Endometrial microvascular endothelial cells (primary cell): ENCODE data around the gene CD33. TPM values are rescaled to one million over a fixed set of nuclear protein-coding genes. Genes with fewer than 3 reads are reported as not detected.
"Not testable (repeated sequence)": the region's sequence is repeated elsewhere in the genome, so short reads cannot be mapped to it uniquely, and the experiment has no call there.

Source experiments
- in situ Hi-C: cut with HindIII; loops from 2 replicates; pipeline ENCODE4 v1.10.0; 2017; ENCODE audit warnings: low sequenced_read_pairs, low pct_unique_long_range_greater_than_20kb; ENCODE audit errors: inconsistent ontology term
- total RNA-seq: library from RNA; depleted of rRNA; stranded (reverse); fragments of >200 nt; gene quantifications from one replicate; pipeline ENCODE4 v1.2.3, GENCODE V29; 2015; ENCODE audit errors: inconsistent ontology term

Gene CD33
- not detected for total RNA-seq

DNA sequence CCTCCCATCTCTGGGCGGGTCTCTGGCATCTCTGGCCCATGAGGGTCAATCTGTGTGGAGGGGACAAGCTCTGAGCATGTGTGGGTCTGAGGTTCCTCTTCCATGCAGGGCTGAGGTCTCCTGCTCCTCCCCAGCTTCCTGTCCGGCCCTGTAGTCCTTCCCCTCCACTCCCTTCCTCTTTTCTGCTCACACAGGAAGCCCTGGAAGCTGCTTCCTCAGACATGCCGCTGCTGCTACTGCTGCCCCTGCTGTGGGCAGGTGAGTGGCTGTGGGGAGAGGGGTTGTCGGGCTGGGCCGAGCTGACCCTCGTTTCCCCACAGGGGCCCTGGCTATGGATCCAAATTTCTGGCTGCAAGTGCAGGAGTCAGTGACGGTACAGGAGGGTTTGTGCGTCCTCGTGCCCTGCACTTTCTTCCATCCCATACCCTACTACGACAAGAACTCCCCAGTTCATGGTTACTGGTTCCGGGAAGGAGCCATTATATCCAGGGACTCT, at the start of gene CD33:
CD33 (plus strand) TSS at position 183 of the 496 bp plus-strand sequence; CDS start at position 222, 39 bp downstream.
- in situ Hi-C loops, result not testable (repeated sequence)

DNA sequence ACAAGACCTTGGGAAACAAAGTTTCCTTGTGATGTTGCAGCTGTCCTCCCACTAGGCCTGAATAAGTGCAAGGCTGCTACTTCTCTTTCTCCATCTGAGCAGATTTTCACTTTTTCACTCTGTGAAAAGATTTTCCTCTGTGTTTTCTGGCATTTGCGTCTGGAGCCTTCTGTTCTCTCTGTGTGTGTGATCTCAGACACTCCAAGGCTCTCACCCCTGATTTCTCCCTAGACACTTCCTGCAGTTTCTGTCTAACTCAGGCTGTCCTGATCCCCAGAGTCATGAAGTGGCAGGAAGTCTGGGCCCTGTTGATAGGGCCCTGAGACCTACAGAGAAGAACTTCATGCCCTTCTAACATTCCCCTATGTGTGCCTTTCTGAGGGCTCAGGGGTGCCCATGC, 45.6 kb upstream of the CD33 start:
- in situ Hi-C loops, result no loop called here

DNA sequence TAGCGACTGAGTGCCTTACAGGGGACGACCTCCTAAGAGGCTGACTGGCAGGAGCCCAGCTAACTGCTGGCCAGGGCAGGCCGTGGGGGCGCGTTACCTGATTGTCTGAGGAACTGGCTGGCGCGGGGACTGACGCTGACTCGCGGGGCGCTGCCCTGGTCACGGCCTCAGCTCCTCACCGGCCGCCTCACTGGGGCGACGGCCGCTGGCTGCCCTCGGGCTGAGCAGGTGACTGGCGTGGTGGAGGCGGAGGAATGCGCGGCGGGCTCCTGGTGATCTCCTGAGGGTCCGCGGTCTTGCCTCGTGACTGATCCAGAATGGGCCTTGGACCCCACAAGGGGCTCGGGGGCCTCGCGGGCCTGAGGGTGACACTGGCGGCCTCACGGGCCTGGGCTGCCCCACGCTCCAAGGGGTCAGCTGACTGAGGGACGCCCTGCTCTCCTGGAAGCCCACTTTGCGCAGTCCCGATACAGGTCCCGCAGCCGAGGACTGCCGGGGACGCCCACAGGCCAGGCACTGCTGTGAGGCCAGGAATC, 43.4 kb upstream of the CD33 start:
- in situ Hi-C loops, result no loop called here

DNA sequence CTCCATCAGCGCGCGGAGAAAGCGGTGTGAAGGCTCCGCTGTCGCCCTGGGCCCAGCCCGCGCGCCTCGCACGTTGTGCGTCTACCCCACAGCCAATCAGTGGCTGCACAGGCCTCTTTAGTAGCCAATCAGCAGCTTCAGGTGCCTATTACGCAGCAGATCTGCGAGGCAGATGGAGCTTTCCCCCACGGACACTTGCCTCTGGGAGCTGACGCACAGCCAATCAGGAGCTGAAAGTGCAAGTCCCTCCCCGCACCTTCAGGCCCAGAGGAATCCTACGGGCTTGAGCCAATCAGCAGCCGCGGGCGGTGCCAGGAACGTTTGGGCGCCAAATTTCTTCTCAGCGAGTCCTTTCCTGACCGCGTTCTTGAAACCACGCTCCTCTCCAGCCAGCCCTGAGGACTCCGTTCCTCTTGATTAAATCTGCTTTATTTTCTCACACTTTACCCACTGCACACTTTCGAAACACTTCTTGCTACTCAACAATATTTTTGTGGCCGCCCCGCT, 42.9 kb upstream of the CD33 start:
- in situ Hi-C loops, result no loop called here

DNA sequence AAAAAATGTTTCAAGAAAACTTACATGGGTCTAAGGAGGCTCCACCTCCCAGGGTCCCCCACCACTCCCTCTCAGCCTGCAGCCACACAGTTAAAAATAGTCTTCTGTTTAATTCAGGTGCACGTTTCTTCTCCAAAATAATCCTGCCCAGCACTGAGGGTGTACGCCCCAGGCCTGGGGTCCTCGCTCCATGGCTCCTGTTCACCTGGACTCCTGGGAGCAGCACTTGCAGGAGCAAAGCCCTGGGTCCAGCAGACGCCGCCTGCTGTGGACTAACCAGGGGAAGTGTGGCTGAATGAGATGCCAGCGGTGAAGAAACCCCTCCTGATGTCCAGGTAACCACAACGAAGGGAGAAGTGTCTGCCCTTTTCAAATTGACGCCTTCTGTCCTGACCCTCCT, 41.3 kb upstream of the CD33 start:
- in situ Hi-C loops, result no loop called here

DNA sequence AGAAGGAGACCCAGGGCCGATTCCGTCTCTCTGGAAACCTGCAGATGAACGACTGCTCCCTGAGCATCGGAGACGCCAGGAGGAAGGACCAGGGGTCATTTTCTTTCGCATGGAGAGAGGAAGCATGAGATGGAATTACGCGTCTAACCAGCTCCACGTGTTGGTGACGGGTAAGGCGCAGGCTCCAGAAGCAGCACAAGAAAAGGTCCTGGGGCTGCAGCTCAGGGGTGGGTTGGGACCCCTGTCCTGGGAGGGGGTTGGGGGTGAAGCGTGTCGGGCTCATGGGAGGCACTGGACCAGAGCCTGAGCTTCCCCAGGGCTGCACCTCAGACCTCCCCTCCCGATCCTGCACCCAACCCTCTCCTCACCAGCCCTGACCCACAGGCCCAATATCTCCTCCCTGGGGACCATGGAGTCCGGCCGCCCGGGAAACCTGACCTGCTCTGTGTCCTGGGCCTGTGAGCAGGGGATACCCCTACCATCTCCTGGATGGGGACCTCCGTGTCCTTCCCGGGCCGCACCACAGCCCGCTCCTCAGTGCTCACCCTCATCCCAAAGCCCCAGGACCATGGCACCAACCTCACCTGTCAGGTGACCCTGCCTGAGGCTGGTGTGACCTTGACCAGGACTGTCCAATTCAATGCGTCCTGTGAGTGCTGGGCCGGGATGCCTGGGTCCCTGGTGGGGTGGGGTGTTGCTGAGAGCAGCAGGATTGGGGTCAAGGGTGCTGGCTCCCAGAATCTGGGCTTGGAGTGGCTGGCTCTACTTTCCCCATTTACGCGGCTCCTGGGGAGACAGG, 39.6 kb upstream of the CD33 start:
- in situ Hi-C loops, result no loop called here

DNA sequence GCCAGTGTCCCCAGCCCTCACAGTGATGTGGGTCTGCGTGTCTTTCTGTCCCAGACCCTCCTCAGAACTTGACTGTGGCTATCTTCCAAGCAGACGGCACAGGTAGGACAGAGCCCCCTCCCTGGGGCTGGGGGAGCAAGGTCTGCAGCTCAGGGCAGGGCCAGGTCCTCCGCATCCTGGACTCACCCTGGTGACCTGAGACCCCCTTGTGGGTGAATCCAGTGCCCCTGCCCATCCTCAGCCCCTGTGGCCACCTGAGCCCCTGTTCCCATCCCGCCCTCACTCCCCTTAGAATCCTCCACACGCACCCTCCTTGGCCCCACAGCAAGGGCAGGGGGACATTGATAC, 39.0 kb upstream of the CD33 start:
- in situ Hi-C loops, result no loop called here

DNA sequence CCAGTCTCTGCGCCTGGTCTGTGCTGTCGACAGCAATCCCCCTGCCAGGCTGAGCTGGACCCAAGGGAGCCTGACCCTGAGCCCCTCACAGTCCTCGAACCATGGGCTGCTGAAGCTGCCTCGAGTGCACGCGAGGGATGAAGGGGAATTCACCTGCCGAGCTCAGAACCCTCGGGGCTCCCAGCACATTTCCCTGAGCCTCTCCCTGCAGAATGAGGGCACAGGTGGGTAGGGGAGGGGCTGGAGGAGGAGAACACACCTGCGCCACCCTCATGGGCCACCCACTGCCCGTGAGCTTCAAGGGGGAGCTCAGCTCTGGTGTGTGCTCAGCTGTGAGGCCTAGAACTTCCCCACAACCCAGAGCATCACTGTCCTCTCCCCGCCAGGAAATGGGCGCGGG, 38.6 kb upstream of the CD33 start:
- in situ Hi-C loops, result no loop called here

DNA sequence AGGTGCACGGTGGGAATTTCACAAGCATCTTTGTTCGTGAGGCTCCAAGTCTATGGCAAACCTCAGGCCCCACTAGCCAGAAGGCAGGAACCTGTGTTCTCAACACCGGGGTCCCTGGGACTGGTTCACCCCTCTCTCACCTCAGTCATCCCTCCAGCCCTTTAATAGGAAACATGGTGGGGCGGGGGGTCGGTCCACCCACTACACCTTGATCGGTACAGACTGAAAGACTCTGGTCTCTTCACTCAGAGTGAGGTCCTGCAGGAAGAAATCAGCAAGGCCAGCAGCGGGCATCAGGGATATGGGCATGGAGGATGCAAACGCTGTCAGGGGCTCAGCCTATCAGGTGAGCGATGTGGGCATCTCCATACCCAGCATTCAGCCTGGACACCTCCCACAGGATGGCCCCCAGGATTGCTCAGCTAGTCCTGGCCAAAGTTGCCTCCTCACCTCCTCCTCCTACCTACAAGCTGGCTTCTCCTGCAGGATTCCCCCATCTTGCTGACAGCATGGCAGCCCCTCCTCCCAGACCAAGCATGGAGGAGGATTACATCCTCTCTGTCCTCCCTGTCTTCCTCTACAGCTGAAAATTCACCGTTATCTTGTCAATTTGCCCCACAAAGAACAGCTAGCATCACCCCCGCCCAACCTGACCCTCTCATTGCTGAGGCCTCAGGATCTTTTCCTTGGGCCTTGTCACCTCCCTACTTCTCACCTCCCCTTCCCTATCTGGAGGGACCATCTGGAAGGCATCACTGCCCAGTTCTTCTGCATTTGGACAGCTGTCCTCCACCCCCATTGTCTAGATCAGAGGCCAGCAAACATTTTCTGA, 37.3 kb upstream of the CD33 start:
- in situ Hi-C loops, result no loop called here

DNA sequence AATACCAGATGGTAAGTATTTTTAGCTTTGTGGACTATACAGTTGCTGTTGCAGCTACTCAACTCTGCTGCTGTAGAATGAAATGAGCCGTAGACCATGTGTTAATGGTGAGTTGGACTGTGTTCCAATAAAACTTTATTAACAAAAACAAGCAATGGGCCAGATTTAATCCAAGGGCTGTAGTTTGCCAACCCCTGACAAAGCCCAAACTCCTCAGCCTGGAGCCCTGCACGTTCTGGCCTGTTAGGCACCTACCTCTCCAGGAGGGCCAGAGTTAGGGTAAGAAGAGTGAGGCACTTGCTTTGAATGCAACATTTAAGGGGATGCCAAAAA, 36.7 kb upstream of the CD33 start:
- in situ Hi-C loops, result no loop called here

DNA sequence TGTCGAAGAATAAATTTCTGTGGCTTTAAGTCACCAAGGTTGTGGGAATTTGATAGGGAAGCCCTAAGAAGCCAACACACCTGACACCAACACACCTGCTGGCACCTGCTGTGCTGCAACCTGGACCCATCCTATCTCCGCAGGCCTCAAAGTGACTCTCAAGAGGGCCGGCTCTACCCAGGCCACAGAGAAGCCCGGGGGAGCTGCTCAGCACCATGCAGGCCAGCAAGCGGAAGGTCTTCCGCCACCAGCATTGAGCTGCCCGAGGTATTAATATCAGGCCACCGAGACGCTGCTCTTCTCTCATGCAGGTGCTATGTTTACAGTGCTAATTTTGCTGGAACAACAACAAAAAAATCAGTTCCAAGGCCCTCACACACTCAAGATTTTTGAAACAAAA, 32.2 kb upstream of the CD33 start:
- in situ Hi-C loops, result no loop called here

DNA sequence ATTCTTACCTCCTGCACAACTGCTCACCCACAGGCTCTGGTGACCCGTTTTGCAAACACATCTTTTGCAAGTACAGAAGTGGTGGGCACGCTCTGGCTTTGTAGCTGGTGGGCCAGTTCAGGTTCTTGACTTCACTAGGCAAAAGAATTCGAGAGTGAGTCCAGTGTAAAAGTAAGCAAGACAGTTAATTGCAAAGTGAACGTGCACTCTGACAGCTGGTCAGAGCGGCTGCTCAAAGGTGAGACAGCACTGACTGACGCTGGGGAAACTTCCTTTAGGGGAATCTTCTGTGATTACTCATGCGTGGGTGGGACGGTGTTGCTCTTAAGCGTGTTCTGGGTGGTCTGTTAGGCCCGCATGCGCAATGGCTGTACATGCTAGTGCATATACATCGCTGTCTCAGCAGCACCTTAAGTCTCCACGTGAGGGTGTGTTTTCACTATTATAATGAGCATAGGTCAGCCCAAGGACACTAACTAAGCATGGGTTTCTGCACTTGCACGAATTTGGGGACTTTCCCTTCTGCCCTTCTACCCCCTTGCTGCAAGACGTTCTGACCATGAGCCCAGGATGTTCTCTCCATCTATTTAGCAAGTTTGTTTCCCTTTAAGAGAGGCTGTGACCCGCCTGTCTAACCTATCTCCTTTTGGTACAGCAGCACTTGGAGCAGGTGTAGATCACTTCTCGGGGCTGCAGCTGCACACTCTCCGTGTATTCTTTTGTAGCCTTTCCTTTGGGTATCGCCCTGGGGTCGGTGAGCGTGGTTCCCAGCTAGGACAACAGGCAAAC, 30.2 kb upstream of the CD33 start:
- in situ Hi-C loops, result no loop called here

DNA sequence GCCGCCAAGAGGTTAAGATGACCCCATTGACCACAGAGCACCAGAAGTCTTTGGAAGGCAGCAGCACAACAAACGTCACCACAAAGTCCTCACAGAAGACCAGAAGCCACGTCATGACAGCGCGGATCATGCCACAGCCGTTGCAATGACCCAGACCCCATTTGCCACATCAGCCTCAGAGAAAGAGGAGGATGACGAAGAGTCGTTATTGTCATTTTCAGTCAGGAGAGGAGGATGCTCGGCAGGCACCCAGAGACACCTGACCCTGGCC, 29.6 kb upstream of the CD33 start:
- in situ Hi-C loops, result no loop called here

DNA sequence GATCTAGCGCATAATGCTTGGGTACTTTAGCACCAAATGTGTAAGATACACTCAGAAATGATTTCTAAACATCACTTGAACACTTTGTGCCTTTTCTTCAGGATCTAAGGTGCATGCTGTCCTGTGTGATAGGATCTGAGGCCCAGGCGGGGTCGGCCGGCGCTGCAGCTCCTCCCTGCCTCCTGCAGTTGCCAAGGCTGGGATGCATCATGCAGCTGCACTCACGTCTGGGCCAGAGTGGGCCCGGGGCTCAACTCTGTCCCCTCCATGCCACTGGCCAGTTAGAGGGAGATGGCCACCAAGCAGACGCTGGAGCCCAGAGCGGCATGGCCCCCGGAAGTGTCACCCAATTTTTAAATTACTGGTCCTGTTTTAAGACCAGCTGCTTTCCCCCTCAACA, 29.3 kb upstream of the CD33 start:
- in situ Hi-C loops, result no loop called here

DNA sequence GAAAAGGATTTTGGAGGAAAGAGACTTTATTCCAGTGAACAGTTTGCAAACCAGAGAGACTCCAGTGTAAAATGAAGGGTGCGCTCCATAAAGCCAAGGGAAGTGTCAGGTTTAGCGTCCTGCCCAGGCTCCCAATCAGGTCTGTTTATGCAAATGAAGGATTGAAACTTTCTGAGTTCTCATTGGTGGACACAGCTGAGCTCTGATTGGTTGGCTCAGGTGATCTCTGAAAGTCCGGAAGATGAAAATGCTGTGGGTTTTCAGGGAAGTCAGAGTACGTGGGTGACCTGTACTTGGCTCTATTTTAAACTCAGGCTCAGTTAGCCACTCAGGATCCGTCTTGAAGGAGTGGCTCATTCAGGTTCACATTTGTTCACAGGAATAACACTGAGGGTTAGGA, 28.7 kb upstream of the CD33 start:
- in situ Hi-C loops, result no loop called here

DNA sequence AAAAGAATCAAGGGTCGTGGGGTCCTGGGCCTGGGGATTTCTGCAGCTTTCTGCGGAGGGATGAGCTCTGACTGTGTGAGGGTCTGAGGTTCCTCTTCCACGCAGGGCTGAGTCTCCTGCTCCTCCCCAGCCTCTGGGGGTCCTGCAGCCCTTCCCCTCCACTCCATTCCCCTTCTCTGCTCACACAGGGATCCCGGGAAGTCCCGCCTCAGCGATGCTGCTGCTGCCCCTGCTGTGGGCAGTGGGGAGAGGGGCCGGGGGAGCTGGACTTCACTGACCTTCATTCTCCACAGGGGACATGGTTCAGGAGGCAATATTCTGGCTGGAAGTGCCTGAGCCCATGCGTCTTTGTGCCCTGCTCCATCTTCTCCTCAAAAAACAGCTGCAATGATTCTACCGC, 26.2 kb upstream of the CD33 start:
- in situ Hi-C loops, result no loop called here

DNA sequence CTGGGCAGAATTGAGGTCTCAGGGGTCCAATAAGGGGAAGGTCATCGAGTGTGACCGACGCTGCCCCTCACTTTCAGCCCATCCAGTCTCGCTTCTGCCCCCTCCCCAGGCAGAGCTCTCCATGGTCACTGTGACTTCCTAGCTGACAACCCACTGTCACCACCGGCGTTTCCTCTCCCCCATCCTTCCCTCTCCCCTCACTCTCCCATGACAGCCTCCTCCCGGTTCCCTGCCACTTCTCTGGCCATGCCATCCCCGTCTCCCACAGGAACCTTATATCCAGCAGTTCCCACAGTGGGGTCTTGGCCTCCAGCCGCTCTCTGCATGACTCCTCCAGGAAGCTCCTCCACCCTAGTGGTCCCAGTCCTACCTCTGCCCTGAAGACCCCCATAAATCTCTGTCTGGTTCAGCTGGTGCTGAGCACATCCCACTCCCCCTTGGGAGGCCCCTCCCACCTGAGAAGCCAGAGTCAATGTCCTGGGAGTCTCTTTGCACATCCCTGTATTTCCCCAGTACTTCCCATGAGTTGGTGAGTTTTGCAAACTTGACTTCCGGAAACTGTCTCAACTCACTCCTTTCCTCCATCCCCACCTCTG, 24.7 kb upstream of the CD33 start:
- in situ Hi-C loops, result no loop called here

DNA sequence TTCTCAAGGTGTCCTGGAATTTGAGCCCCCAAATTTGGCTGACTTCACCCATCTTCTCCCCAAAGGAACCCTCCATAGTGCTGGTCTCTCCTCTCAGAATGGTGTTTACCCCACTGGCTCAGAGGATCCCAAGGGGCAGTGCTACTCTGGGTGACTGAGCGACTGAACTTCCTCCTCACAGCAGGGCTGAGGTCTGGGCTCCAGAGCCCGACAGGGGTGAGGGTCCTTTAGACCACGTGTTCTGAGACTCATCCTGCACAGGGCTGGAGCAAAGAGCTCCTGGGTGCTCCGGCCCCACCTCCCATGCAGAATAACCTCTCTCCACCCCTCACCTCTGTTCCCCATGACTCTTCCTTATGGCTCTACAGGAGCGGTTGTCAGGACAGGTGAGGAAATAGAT, 23.2 kb upstream of the CD33 start:
- in situ Hi-C loops, result no loop called here

DNA sequence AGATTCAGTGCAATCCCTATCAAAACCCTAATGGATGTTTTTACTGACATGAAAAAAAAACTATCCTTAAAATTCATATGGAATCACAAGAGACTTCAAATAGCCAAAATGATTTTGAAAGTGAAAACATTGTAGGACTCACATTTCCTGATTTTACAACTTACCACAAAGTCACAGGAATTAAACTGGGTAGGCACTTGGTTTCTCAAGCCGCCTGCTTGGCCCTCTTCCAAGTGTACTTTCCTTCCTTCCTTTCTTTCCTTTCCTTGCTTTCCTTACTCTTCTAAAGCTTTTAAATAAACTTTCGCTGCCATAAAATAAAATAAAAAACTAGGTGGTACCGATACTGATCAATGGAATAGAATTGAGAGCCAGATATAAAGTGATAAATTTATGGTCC, 21.0 kb upstream of the CD33 start:
- in situ Hi-C loops, result no loop called here
